HG02884 (cell line): ENCODE results near the gene CFAP221.

Experiments
- ATAC-seq: cut with Tn5 transposase; IDR thresholded peaks from one replicate; pipeline ENCODE4 v1.9.1; 2021; ENCODE audit warnings: mild to moderate bottlenecking, moderate library complexity; ENCODE audit not compliant: unreplicated experiment

CFAP221 gene

GRCh38 chr2:119536211-119536610, 8.0 kb upstream of the CFAP221 start:
- ATAC-seq = no peak

GRCh38 chr2:119536707-119537106, 7.5 kb upstream of the CFAP221 start:
- ATAC-seq = no peak

GRCh38 chr2:119537792-119538191, 6.5 kb upstream of the CFAP221 start:
- no peak for ATAC-seq

- ATAC-seq = no peak
These were observed 2.8 kb upstream of the CFAP221 start for GRCh38 chr2:119541476-119541875.

GRCh38 chr2:119544939-119545475, 758 bp downstream of the CFAP221 start:
- ATAC-seq = no peak

- no peak for ATAC-seq
These were observed 1.7 kb downstream of the CFAP221 start for GRCh38 chr2:119545754-119546446.

GRCh38 chr2:119546447-119546767, 2.2 kb downstream of the CFAP221 start:
- no peak for ATAC-seq

GRCh38 chr2:119548516-119549120, 4.4 kb downstream of the CFAP221 start:
- ATAC-seq = no peak

- no peak for ATAC-seq
These were observed 5.0 kb downstream of the CFAP221 start for GRCh38 chr2:119549241-119549640.

- ATAC-seq = no peak
These were observed 6.1 kb downstream of the CFAP221 start for GRCh38 chr2:119550346-119550745.

GRCh38 chr2:119550856-119551255, 6.6 kb downstream of the CFAP221 start:
- no peak for ATAC-seq

- ATAC-seq = no peak
These were observed 8.7 kb downstream of the CFAP221 start for GRCh38 chr2:119552902-119553301.

GRCh38 chr2:119553687-119554344, 9.6 kb downstream of the CFAP221 start:
- no peak for ATAC-seq

- ATAC-seq = no peak
These were observed 21.2 kb downstream of the CFAP221 start for GRCh38 chr2:119565481-119565880.

GRCh38 chr2:119567292-119567691, 23.0 kb downstream of the CFAP221 start:
- ATAC-seq = no peak

GRCh38 chr2:119574108-119574815, 30.0 kb downstream of the CFAP221 start:
- ATAC-seq = peak; percentile 100

GRCh38 chr2:119574864-119575263, 30.6 kb downstream of the CFAP221 start:
- no peak for ATAC-seq

GRCh38 chr2:119575439-119575838, 31.2 kb downstream of the CFAP221 start:
- no peak for ATAC-seq

GRCh38 chr2:119579424-119580295, 35.4 kb downstream of the CFAP221 start:
- ATAC-seq = no peak

GRCh38 chr2:119580550-119581072, 36.4 kb downstream of the CFAP221 start:
- no peak for ATAC-seq
